Spleen (tissue), 7 donors: Measurements from ENCODE around the gene SDK1.

ENCODE experiments used
- POLR2A ChIP-seq, 3 donors: fragments of 450-650 bp; IDR thresholded peaks; one replicate each; pipeline ENCODE4 v1.5.1; 2017; ENCODE audit warnings: antibody characterized with exemption in 3 of 3, mild to moderate bottlenecking in 1 of 3
- POLR2AphosphoS5 ChIP-seq, 3 donors: sonication (generic); formaldehyde crosslinking; IDR thresholded peaks; one replicate each; pipeline ENCODE4 v1.5.1; 2017; ENCODE audit warnings: antibody characterized with exemption in 3 of 3
- TF ChIP-seq, protein P1 (sequence below), 11 experiments: fragments of 200-600 bp in 7 of 11; fragments of 450-650 bp in 4 of 11; sonication (generic) in 4 of 11; IDR thresholded peaks in 8 of 11; conservative IDR thresholded peaks in 3 of 11; 1 replicate in 7 of 11; 2 replicates in 4 of 11; pipeline versions ENCODE4 v1.4.0 to v1.8.0; 2016 to 2021; ENCODE audit warnings: antibody characterized with exemption in 11 of 11, inconsistent platforms in 4 of 11, mild to moderate bottlenecking in 1 of 11
- donor health status: DM: no; HTN: no; CAD: no; lungs with moderate emphysema.
- donor health status: DM: no; HTN: no; CAD: no.
- donor health status: DM: no; HTN: no; CAD: no.

DNA sequence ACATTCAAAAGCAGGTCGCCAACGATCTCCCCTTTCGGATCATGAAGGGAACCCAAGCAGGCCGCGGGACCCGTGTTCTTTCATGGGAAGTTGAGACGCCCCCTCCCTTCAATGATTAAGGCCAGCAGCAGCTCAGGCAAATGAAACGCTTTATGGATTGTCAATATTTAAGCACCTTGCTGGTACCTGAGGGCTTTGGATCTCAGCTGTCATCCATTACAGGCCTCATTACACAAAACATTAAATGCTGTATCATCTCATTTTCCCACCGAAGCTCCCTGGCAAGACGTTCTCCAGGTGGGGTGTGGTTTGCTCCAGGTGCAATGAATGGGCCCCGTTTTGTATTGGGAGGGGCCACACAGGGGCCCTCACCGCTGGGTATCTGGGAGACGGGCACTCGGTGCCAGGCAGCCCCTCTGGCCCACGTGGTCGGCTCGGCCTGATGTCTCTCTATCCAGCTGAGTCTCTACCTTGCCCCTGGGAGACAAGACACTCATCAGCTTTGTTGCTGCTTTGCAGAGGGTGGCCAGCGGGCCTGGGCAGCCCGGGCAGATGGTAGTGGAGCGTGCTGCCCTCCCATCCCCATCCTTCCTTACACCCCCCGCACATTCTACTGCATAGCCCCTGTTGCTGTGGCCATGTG lies 925.0 kb downstream of the SDK1 start:
- TF ChIP-seq POLR2AphosphoS5 (IDR thresholded peaks at IDR 0.05) (no peak), POLR2A (IDR thresholded peaks at IDR 0.05) (no peak)
- TF ChIP-seq, protein P1, sequence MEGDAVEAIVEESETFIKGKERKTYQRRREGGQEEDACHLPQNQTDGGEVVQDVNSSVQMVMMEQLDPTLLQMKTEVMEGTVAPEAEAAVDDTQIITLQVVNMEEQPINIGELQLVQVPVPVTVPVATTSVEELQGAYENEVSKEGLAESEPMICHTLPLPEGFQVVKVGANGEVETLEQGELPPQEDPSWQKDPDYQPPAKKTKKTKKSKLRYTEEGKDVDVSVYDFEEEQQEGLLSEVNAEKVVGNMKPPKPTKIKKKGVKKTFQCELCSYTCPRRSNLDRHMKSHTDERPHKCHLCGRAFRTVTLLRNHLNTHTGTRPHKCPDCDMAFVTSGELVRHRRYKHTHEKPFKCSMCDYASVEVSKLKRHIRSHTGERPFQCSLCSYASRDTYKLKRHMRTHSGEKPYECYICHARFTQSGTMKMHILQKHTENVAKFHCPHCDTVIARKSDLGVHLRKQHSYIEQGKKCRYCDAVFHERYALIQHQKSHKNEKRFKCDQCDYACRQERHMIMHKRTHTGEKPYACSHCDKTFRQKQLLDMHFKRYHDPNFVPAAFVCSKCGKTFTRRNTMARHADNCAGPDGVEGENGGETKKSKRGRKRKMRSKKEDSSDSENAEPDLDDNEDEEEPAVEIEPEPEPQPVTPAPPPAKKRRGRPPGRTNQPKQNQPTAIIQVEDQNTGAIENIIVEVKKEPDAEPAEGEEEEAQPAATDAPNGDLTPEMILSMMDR (IDR thresholded peaks at IDR 0.05 in 8 of 11, conservative IDR thresholded peaks at IDR 0.05 in 3 of 11), result no peak
